HG03439 (cell line): Measurements from ENCODE around the gene ARL3.

ENCODE experiments used
- ATAC-seq: cut with Tn5 transposase; IDR thresholded peaks from one replicate; pipeline ENCODE4 v1.9.1; 2021; ENCODE audit warnings: mild to moderate bottlenecking, moderate library complexity; ENCODE audit not compliant: unreplicated experiment

The ARL3 gene

GRCh38 chr10:102653060-102653459 lies 61.1 kb downstream of the ARL3 start:
- ATAC-seq, result no peak

- ATAC-seq, result no peak
Observed at GRCh38 chr10:102652170-102652916, 61.9 kb downstream of the ARL3 start.

- no peak for ATAC-seq
Observed at GRCh38 chr10:102651455-102652169, 62.6 kb downstream of the ARL3 start.

- ATAC-seq, result no peak
Observed at GRCh38 chr10:102650655-102651454, 63.3 kb downstream of the ARL3 start.

- no peak for ATAC-seq
Observed at GRCh38 chr10:102649797-102650654, 64.2 kb downstream of the ARL3 start.

- ATAC-seq, result no peak
Observed at GRCh38 chr10:102648889-102649796, 65.1 kb downstream of the ARL3 start.

- no peak for ATAC-seq
Observed at GRCh38 chr10:102648269-102648888, 65.8 kb downstream of the ARL3 start.

GRCh38 chr10:102647443-102648268 lies 66.5 kb downstream of the ARL3 start:
- ATAC-seq, result no peak

GRCh38 chr10:102646610-102647442 lies 67.4 kb downstream of the ARL3 start:
- ATAC-seq, result no peak

GRCh38 chr10:102645741-102646609 lies 68.2 kb downstream of the ARL3 start:
- ATAC-seq, result peak; percentile 27

GRCh38 chr10:102645388-102645740 lies 68.8 kb downstream of the ARL3 start:
- no peak for ATAC-seq

- no peak for ATAC-seq
Observed at GRCh38 chr10:102644646-102645387, 69.4 kb downstream of the ARL3 start.

- no peak for ATAC-seq
Observed at GRCh38 chr10:102644066-102644645, 70.0 kb downstream of the ARL3 start, which contains the start of gene TRIM8. TSS of gene TRIM8 (plus strand) at chr10:102644479. CDS start at chr10:102644618, 139 bp downstream.

GRCh38 chr10:102643336-102644065 lies 70.7 kb downstream of the ARL3 start:
- no peak for ATAC-seq
